HG03045 (cell line): Measurements from ENCODE around the gene SLCO2A1.

Experiments
- ATAC-seq: cut with Tn5 transposase; IDR thresholded peaks from one replicate; pipeline ENCODE4 v1.9.1; 2021; ENCODE audit warnings: mild to moderate bottlenecking, moderate library complexity; ENCODE audit not compliant: unreplicated experiment

Gene SLCO2A1

DNA sequence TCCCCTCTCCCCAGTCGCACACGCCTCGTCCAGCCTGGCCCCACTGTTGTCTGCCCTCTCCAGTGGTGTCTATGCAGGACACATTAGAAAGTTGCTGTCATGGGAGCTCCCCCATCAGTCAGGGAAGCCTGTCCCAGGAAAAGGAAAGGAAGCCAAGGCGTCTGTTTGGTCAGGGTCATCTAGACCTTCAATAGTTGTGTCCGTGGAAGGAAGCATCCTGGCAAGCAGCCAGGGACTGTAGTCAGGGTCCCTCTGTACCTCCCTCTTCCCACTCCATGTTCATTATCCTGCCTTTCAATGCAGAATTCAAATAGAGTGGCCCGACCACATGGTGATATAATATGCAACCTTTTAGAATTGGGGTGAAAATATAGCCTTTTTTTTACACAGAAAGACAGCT is 73.4 kb downstream of the SLCO2A1 start:
- ATAC-seq, result no peak

DNA sequence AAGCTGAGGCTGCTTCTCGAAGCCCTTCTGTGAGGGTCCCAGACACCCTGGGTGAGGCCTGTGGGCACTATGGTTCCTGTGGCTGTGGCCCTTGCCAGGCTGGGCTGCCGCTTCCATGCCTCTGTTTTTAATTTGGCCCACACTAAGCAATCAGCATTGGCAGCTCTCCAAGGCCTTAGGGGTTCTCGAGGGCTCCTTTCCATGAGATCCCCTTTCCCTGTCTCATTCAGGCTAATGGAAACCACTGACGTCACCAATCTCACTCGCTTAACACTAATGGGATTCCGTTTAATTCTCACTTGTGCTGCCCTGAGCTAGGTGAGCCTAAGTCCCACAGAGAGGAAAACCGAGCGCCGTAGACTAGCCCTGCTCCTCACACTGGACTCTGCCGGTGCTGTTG is 73.8 kb downstream of the SLCO2A1 start:
- no peak for ATAC-seq

DNA sequence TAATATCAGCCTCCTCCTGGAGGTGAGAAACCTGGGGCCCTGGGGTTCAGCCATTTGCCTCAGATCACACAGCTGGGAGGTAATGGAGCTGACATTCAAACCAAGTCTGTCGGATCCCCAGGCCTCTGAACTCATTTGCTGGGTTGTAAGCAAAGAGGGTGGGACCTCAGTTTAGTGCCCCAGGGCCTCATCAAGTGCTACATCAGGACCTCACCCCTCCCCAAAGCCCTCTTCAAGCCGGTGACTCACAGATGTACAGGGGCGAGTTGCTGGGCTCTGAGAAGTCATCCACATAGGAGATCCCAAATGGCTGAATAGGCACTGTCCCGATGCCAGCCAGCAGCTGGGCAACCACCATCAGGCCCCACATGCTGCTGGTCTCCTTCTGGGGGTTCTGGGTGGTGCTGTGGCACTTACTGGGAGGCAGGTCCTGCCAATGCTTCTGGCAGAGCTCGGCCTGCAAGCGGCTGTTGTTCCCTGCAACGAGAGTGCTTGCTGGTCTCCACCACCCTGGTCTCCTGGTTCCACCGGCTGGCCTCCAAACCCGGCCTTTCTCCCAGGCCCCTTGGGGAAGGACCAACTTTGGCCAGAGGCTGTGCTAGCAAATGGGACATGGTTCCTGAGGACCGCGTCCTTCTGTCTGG is 74.9 kb downstream of the SLCO2A1 start:
- no peak for ATAC-seq

DNA sequence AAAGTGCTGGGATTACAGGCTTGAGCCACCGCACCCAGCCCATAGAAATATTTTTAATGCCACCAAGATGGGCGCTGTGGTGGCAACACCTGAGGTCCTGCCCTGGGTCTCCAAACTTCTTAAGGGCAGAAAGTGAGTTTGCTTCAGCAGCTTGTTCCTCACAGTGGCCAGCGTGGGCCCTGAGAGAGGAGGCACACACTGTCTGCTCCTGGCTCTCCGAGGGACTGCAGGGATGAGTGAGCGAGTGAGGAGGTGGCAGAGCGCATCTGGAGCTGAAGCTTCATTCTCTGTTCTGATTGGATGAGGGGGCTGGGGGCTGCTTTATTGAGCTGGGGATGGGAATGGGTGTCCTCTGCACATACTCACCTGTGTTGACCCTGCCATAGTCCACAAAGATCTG is 76.4 kb downstream of the SLCO2A1 start:
- no peak for ATAC-seq

DNA sequence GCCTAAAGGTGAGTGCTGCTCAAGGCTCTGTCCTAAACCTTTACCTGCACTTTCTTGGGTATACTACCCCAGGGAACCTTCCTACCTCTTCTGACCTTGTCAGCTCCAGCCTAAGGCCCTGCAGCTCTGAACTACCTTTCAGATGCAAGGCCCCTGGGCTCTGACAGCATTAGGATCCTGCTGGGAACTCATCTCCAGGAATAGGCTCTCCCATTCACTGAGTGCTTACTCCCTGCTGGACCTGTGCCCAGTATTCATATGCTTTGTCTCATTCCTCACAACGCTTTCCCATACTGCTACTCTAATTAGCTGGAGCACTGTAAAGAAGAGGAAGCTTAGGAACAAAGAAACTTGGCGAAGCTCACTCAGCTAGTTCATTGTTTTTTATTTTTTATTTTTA is 80.3 kb downstream of the SLCO2A1 start:
- ATAC-seq, result no peak

DNA sequence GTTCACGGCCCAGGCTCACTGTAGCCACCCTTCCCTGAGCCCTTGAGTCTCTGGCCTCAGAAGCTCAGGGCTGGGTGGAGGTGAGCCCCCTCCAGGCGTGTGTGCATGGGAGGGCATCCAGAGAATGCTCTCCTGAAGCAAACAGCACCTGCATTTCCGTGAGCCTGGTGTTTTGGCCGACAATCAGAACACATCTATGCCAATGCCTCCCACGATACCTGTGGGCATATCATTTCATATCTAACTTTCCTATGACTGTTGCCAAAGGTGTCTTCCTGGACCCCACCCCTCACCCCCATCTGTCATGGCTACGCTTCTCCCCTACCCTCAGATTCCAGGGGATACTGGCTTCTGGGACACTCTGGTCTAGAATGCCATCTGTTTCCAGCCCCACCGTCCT is 80.7 kb downstream of the SLCO2A1 start:
- ATAC-seq, result no peak

DNA sequence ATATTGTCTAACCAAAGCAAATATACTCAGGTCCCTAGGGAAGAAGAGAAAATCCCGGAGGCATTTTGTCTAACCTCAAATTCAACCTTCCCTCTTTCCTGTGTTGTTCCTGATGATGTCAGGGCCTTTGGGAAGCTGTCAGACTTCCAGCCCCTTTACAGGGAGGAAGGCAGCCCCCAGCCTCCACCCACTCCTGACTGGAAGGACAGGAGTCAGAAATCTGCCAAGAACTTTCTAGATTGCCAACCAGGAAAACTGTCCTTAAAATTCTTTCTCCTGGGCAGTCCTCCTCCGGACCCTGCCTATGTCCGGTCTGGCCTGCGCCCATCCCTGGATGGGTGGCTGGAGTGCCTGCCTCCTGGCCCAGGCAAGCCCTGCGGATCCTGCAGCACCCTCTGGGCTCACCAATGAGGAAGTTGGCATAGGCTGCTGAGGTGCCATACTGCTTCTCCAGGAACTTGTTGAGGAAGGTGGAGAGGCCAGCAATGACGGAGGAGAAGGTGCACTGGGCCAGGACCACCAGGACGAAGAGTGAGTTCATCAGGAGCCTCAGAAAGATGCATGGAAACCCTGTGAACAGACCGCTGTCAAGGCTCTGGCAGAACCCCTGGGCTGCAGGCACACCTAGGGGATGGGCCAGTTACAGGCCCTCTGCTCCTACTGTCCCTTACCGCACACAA is 81.5 kb downstream of the SLCO2A1 start:
- ATAC-seq, result no peak

DNA sequence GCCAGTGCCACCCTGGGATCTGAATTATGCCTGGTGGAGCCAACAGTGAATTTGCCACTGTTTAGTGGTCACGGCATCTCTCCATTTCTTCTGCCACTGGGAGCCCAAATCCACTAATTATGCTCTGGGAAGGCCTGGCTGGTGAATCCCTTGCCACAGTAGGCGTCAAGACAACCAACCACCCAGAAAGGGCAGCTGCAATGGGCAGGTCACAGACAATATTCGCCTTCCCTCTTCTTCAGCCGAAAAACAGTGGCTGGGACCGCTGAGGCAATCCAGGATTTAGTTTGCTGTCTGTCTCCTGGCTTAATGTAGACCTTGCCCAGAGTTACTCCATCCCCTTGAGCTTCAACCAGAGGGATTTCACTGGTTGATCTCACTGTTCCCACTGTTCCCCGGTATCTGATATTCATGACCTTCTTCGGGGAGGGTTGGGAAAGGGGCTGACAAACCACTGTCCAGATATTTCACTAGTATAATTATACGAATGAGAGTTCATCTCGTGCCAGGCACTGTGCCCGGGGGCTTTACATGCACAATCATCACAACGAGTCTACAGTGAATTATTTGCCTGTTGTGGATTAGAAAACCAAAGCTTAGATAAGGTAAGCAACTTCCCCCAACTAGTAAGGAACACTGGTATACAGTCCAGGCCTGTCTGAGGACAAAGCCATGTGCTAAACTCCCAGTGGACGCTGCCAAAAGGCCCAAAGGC is 84.2 kb downstream of the SLCO2A1 start:
- ATAC-seq, result no peak

DNA sequence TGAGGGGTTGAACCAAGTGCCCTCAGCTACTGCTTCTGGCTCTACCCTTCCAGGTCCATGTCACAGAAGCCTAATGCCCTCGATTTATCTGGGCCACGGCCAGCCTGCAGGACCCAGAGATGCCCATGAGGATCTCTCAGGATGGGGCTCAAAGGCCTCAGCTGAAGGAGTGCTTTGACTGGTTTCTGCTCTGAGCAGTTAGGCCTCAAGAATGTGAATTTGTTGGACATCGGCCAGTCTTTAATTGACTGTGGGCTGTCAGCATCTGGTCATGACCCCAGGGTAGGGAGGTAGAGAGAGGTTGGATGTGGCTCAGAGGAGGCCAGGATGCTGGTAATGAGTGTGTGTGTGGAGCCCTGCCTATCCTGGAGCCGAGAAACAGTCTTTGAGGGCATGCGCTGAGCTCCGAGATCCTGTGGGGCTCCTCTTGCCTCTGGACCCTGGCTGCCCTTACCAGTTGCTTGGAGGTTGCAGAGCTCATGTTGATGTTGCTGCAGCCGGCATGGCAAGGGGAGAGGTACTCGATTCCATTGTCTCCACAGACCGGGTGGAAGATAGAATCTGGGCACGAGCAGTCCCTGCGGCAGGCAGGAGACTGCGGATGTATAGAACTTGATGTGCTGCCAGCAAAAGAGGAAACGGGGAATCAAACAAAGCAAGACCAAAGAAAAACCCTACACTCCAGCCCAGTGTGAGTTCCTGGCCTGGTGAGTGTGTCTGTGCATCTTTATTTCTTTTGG is 84.9 kb downstream of the SLCO2A1 start:
- ATAC-seq, result no peak

DNA sequence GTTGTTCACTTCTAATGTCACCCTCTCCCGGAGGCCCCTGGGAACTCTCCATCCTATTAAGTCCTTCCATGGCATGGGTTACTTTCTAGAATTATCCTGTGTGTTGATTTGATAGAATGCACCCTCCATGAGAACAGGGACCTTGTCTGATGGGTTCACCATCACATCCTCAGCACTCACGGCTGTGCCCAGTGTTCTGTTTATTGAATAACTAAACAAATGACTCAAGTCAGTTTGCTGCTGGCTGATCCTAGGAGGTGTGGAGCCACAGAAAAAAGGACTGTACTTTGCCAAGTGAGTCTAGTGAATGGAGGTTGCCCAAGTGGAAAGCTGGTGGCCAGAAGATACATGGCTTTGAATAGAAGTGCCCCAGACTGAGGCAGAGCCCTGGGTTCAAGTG is 85.5 kb downstream of the SLCO2A1 start:
- no peak for ATAC-seq

DNA sequence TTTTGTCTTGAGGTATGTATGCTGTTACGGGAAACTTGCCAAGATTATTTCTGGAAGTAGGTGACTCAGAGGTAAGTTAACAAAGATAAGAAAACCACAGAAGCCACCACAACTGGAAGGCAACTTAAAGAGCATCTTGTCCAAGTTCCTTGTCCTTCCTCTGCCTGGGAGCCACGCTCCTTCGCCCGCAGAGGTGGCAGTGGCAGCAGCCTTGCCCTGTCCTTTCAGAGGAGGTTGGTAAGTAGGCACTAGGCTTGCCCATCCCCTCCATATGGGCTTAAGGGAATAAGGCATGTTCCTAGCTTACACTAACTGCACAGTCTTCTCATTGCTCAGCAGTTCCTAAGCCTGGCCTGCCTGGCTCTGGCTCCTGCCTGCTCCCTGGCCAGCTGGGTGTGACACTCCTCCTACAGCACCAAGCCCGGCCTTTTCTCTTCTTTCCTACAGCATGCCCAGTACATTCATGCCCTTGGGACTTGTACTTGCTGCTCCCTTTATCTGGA is 86.0 kb downstream of the SLCO2A1 start:
- no peak for ATAC-seq

DNA sequence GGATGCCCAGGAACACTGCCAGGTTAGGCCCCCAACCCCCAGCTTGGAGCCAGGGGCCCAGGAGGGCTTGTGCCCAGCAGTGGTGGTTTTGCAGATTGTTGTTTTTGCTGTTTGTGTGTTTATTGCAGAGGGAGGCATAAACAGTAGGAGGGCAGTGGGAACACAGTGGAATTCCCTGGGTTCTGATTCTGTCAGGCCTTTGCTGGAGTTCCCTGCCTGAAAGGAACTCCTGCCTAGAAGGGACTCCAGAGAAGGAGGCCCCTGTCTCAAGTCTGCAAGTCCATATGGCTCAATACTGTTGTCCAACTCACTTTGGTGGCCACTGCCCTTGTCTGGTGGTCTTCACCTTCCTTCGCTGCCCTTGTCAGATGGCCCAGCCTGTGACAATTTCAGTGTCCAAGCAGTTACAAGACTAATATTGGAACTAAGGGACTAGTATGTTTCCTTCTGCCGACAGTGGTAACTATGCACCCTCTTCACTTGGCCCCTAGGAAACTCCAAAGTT is 86.6 kb downstream of the SLCO2A1 start:
- no peak for ATAC-seq

DNA sequence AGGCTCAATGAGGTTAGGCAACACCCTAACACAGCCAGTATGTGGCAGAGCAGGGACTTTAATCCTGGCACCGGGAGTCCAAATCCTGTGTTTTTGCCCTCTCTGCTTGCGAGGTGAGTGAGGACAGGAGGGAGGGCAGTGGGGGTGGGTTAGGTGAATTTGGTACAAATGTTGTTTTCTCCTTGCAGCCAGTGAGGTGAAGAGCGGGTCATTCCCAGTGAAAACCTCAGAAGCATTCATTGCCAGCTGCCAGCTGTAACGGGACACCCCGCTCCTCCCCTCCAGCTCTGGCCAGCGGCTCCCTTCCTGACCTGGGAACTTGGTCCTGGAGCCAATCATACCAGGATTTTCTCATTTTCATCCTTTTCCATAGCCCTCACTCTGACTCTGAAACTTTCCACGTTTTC is 88.3 kb downstream of the SLCO2A1 start:
- no peak for ATAC-seq

DNA sequence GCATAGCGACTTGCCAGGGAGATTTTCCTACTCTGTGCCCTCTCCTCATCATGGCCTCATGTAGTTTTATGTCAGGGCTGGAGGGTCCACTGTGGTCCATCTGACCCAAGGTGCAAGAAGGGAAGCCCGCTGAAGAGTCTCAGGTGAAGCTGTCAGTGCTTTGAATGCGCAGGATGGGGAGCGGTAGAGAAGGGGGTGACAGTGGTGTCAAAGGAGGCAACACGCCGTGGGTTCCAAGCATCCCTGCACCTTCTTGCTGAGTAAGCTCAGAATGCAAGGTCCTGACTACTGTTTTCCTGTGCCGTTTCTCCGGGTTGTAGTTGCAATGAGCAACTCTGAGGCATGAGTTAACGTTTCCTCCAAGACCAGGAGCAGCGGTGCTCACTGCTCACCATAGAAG is 89.2 kb downstream of the SLCO2A1 start:
- no peak for ATAC-seq

DNA sequence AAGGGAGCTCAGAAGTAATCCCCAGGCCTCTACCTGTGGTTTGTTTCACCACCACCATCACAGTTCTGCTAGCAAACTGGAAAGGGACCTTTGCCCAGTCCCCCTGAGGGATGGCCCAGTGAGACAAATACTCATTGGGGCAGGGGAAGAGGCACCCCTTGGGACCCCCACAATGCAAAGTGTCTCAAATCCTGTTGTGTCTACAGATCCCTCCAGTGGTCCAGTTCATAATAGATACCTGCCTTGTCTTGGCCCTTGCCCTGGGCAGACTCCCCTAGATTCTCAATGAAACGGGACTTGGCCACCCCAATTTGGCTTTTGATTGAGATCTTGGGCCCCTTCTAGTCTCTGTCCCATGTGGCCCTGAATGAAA is 90.3 kb downstream of the SLCO2A1 start:
- no peak for ATAC-seq

DNA sequence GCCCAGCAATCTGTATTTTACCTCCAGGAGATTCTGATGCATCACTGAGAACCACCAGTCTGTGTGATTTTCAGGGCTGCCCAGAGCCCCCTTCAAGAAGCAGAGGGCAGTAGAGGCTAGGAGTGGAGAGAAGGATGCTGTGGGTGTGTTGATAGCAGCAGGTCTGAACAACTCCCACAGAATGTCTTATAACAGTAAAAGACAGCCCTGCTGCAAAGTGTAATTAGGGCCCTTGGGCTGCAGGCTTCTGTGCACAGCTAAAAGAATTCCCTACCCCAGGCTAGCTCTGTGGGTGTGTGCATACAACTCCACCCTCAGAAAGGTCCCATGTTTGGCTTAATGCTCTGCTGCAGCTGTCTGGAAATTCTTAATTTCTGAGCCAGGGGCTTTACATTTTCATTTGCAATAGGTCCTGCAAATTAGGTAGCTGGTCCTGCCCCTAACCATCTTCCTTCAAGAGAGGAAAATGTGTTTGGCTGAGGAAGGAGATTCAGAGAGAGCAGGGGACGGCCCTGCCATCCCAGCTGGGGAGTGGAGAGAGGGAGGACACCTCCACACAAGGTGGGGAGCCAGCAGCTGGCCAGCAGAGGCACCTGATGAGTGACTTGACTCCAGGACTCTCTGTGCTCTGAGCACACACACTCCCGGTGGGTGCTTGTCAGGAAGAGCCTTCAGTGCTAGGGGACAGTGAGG is 90.8 kb downstream of the SLCO2A1 start:
- ATAC-seq, result no peak

DNA sequence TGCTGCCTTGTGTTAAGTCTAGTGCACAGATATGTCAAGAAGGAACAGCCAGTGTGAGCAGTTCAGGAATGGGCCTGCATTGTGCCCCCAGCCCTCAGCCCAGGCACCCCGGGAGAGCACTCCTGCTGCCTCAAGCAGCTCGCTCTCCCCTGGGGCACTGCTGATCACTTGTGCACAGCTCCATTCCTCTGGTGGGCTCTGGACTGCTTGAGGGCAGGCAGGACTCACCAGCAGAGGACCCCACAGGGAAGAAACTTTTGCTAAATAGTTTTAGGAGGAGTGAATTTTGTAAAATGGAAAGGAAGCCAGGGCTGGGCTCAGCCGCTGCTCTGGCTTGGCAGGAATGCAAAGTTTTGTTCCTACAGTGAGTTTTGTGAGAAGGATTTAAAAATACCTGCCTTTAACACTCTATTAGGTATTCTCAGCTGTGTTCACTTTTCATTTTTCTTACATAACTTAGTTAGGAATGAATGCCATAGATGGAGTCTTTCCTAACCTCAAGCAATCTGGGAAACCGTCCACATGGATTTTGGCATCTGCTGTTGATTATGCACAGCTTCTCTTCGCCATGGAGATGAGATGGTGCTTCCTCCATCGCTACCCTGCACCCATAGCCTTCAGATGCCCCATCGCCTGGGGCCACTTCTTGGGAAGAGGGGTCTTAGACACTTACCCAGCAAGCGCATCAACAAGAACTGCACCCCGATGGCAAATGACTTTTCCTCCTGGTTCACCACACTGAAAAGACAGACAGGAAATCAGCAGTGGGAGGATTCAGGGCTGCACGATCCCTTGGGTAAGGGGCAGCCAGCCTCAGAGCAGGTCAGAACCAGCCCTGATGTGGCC is 91.7 kb downstream of the SLCO2A1 start:
- no peak for ATAC-seq

DNA sequence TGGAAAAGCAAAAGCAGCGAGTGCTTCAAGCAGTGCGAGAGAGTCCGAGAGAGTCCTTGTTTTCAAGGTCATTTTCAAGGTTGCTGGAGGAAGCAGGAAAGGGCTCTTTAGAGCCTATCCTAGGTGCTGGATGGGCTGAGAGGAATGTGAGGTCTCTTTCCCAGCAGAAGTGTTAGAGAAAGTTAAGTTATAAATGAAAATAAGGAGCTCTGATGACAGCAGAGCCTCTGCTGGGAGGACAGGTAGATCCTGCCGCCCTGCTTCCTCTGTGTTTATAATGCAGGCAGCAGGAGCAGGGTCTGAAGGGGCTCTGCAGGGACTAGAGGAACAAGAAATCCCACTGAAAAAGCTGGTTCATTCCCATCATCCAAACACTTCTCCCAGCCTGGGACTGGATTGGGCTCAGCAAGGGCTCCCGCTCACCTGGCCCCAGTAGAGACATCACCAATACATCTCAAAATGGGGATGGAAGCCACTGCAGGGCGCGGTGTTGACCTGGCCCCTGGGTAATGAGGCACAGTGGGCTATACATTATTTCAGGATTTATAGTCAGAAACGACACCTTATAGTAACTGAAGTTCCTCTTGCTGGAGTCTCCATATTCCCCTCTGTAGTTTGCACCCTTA is 92.6 kb downstream of the SLCO2A1 start:
- ATAC-seq, result no peak
